Gastrocnemius medialis (tissue), 4 donors: Measurements from ENCODE around the gene SEC14L5. TPM values are rescaled to one million over a fixed set of nuclear protein-coding genes. Genes with fewer than 3 reads are reported as not detected.

Source experiments
- ATAC-seq, 2 donors: fragments of 150-250 bp; one replicate each; pipeline ENCODE4 v1.9.1; 2016
- DNase-seq, 2 donors: peaks; one replicate each; pipeline ENCODE4 v3.0.0-alpha.2; 2019
- H3K27ac ChIP-seq, 4 donors: fragments of 200-600 bp; sonication (generic); 1 replicate in 1 of 4; 2 replicates in 3 of 4; pipeline ENCODE4 v1.5.1; 2016 to 2018; ENCODE audit warnings: mild to moderate bottlenecking in 2 of 4, moderate library complexity in 1 of 4
- H3K27me3 ChIP-seq, 3 donors: fragments of 200-600 bp; sonication (generic) in 2 of 3; 1 replicate in 1 of 3; 2 replicates in 2 of 3; pipeline versions ENCODE4 v1.5.1 to v1.6.0; 2016 to 2019; ENCODE audit warnings: mild to moderate bottlenecking in 1 of 3, moderate library complexity in 1 of 3
- H3K36me3 ChIP-seq, 2 donors: fragments of 200-600 bp; sonication (generic) in 1 of 2; one replicate each; pipeline ENCODE4 v1.5.1; 2017 to 2018
- H3K4me1 ChIP-seq, 2 donors: fragments of 200-600 bp; sonication (generic) in 1 of 2; one replicate each; pipeline ENCODE4 v1.5.1; 2016 to 2017; ENCODE audit warnings: mild to moderate bottlenecking in 2 of 2
- H3K4me3 ChIP-seq, 4 donors: fragments of 200-600 bp; sonication (generic) in 3 of 4; 1 replicate in 1 of 4; 2 replicates in 3 of 4; pipeline ENCODE4 v1.5.1; 2016 to 2019; ENCODE audit warnings: mild to moderate bottlenecking in 2 of 4
- H3K9me3 ChIP-seq, 3 donors: fragments of 200-600 bp; sonication (generic) in 2 of 3; 1 replicate in 1 of 3; 2 replicates in 2 of 3; pipeline ENCODE4 v1.5.1; 2016 to 2019
- CTCF ChIP-seq, 5 experiments: fragments of 450-650 bp in 3 of 5; fragments of 200-600 bp in 2 of 5; sonication (generic) in 2 of 5; IDR thresholded peaks in 4 of 5; conservative IDR thresholded peaks in 1 of 5; 1 replicate in 4 of 5; 2 replicates in 1 of 5; pipeline ENCODE4 v1.5.1; 2016 to 2019; ENCODE audit warnings: antibody characterized with exemption in 5 of 5, mild to moderate bottlenecking in 3 of 5, moderate library complexity in 3 of 5
- POLR2A ChIP-seq, 2 donors: fragments of 450-650 bp; IDR thresholded peaks; one replicate each; pipeline ENCODE4 v1.6.1; 2017; ENCODE audit warnings: antibody characterized with exemption in 2 of 2, mild to moderate bottlenecking in 2 of 2, moderate library complexity in 2 of 2
- in situ Hi-C, 4 donors: fragments of 200-750 bp; cut with MboI; loops; one replicate each; pipeline versions ENCODE4 v1.15.0 to v1.8.0; 2017; ENCODE audit warnings: low sequenced_read_pairs in 4 of 4
- intact Hi-C: fragments of 100-400 bp; cut with DNase I; formaldehyde crosslinking; loops from one replicate; pipeline ENCODE4 v1.15.1; 2023; ENCODE audit warnings: low total_unique reads
- total RNA-seq, 4 donors: library from RNA; depleted of rRNA; stranded (reverse); fragments of >200 nt; gene quantifications; one replicate each; pipeline versions ENCODE4 v1.1.0 to v1.2.3, GENCODE V29; 2016

Gene SEC14L5
- total RNA-seq, 4 donors from 2014 or later, result 0.85 to 5.8 (median 1.5) TPM

- DNase-seq (no peak), ATAC-seq (no peak)
- no peak for TF ChIP-seq POLR2A (IDR thresholded peaks at IDR 0.05)
- TF ChIP-seq CTCF (IDR thresholded peaks at IDR 0.05 in 4 of 5, conservative IDR thresholded peaks at IDR 0.05 in 1 of 5), result no peak
- intact Hi-C loops (no loop called here), in situ Hi-C loops (no loop called here)
- Histone ChIP-seq H3K9me3 (no peaks in the 10 kb centered on the region), H3K36me3 (no peaks in the 10 kb centered on the region), H3K27ac (no peak overlapping the region), H3K4me1 (no peaks in the 10 kb centered on the region), H3K4me3 (no peak overlapping the region), H3K27me3 (no peaks in the 10 kb centered on the region)
Observed at GRCh38 chr16:4911970-4912386, 46.2 kb upstream of the SEC14L5 start.

GRCh38 chr16:4913130-4913773 is 44.9 kb upstream of the SEC14L5 start:
- Histone ChIP-seq H3K27me3 (no peaks in the 10 kb centered on the region), H3K4me3 (no peak overlapping the region), H3K4me1 (no peaks in the 10 kb centered on the region), H3K9me3 (no peaks in the 10 kb centered on the region), H3K27ac (no peak overlapping the region), H3K36me3 (no peaks in the 10 kb centered on the region)
- DNase-seq (no peak), ATAC-seq (no peak)
- intact Hi-C loops, result no loop called here
- in situ Hi-C loops, result no loop called here
- no peak for TF ChIP-seq CTCF (IDR thresholded peaks at IDR 0.05 in 4 of 5, conservative IDR thresholded peaks at IDR 0.05 in 1 of 5)
- no peak for TF ChIP-seq POLR2A (IDR thresholded peaks at IDR 0.05)

GRCh38 chr16:4913774-4914525 is 44.2 kb upstream of the SEC14L5 start:
- Histone ChIP-seq H3K36me3 (no peaks in the 10 kb centered on the region), H3K27me3 (no peaks in the 10 kb centered on the region), H3K27ac (no peak overlapping the region), H3K9me3 (no peaks in the 10 kb centered on the region), H3K4me1 (no peaks in the 10 kb centered on the region), H3K4me3 (no peak overlapping the region)
- in situ Hi-C loops (no loop called here), intact Hi-C loops (no loop called here)
- no peak for DNase-seq
- TF ChIP-seq POLR2A (IDR thresholded peaks at IDR 0.05) (no peak), CTCF (IDR thresholded peaks at IDR 0.05 in 4 of 5, conservative IDR thresholded peaks at IDR 0.05 in 1 of 5) (no peak)
- ATAC-seq, result no peak

GRCh38 chr16:4914528-4915225 is 43.5 kb upstream of the SEC14L5 start:
- Histone ChIP-seq H3K36me3 (no peaks in the 10 kb centered on the region), H3K4me1 (no peaks in the 10 kb centered on the region), H3K27ac (no peak overlapping the region), H3K4me3 (no peak overlapping the region), H3K9me3 (no peaks in the 10 kb centered on the region), H3K27me3 (no peaks in the 10 kb centered on the region)
- DNase-seq, result no peak
- ATAC-seq, result no peak
- no peak for TF ChIP-seq POLR2A (IDR thresholded peaks at IDR 0.05)
- TF ChIP-seq CTCF (IDR thresholded peaks at IDR 0.05 in 4 of 5, conservative IDR thresholded peaks at IDR 0.05 in 1 of 5), result no peak
- intact Hi-C loops, result no loop called here
- in situ Hi-C loops, result no loop called here
